Liver (tissue), 9 donors: ENCODE measurements around the gene PAN3. TPM values are rescaled to one million over a fixed set of nuclear protein-coding genes. Genes with fewer than 3 reads are reported as not detected.

Experiments used
- DNase-seq: peaks from one replicate; pipeline ENCODE4 v3.0.0-alpha.2; 2017; ENCODE audit warnings: low spot score
- H3K27ac ChIP-seq, 2 donors: one replicate each; pipeline ENCODE4 v1.7.0; 2013; ENCODE audit warnings: inconsistent platforms in 2 of 2, low read length in 2 of 2, control low read depth in 1 of 2, low read depth in 1 of 2, mild to moderate bottlenecking in 1 of 2
- H3K27me3 ChIP-seq, 4 donors: one replicate each; pipeline versions ENCODE4 v1.6.1 to v1.7.0; 2013; ENCODE audit warnings: low read length in 3 of 4, inconsistent platforms in 1 of 4, mild to moderate bottlenecking in 1 of 4, moderate library complexity in 1 of 4; ENCODE audit not compliant: control insufficient read depth in 4 of 4, insufficient read depth in 4 of 4
- H3K36me3 ChIP-seq, 4 donors: one replicate each; pipeline versions ENCODE4 v1.6.1 to v1.7.0; 2013; ENCODE audit warnings: low read length in 3 of 4, mild to moderate bottlenecking in 3 of 4, low read depth in 1 of 4, moderate library complexity in 1 of 4; ENCODE audit not compliant: control insufficient read depth in 4 of 4, insufficient read depth in 3 of 4
- H3K4me1 ChIP-seq, 4 donors: one replicate each; pipeline versions ENCODE4 v1.6.1 to v1.7.0; 2013; ENCODE audit warnings: low read length in 3 of 4, mild to moderate bottlenecking in 3 of 4, moderate library complexity in 1 of 4; ENCODE audit not compliant: control insufficient read depth in 4 of 4, insufficient read depth in 4 of 4
- H3K4me3 ChIP-seq, 3 donors: one replicate each; pipeline versions ENCODE4 v1.6.1 to v1.7.0; 2013; ENCODE audit warnings: low read length in 3 of 3, control low read depth in 1 of 3, low read depth in 1 of 3, mild to moderate bottlenecking in 1 of 3
- H3K9ac ChIP-seq, 2 donors: one replicate each; pipeline ENCODE4 v1.7.0; 2013; ENCODE audit warnings: low read length in 2 of 2, mild to moderate bottlenecking in 2 of 2, moderate library complexity in 2 of 2, control low read depth in 1 of 2, low read depth in 1 of 2
- H3K9me3 ChIP-seq, 4 donors: one replicate each; pipeline versions ENCODE4 v1.6.1 to v1.7.0; 2013; ENCODE audit warnings: low read length in 3 of 4; ENCODE audit not compliant: control insufficient read depth in 4 of 4
- ATF3 ChIP-seq: IDR thresholded peaks from 2 replicates; pipeline ENCODE4 v1.6.1; 2016; ENCODE audit warnings: antibody characterized with exemption
- CTCF ChIP-seq: fragments of 150-350 bp; IDR thresholded peaks from 2 replicates; pipeline ENCODE4 v1.5.1; 2017; ENCODE audit warnings: improper control_type of control experiment, low read depth, low read length; ENCODE audit not compliant: missing input control
- EGR1 ChIP-seq, 2 donors: IDR thresholded peaks; 2 replicates each; pipeline ENCODE4 v1.6.1; 2016 to 2018; ENCODE audit warnings: antibody characterized with exemption in 2 of 2, low read depth in 2 of 2
- FOXA1 ChIP-seq: IDR thresholded peaks from 2 replicates; pipeline ENCODE4 v1.6.1; 2016; ENCODE audit warnings: antibody characterized with exemption
- FOXA2 ChIP-seq: IDR thresholded peaks from 2 replicates; pipeline ENCODE4 v1.6.1; 2016; ENCODE audit warnings: antibody characterized with exemption
- GABPA ChIP-seq, 2 donors: IDR thresholded peaks in 1 of 2; conservative IDR thresholded peaks in 1 of 2; 2 replicates each; pipeline ENCODE4 v1.6.1; 2016; ENCODE audit warnings: antibody characterized with exemption in 2 of 2, mild to moderate bottlenecking in 1 of 2, moderate library complexity in 1 of 2
- HNF4A ChIP-seq, 2 donors: conservative IDR thresholded peaks; 2 replicates each; pipeline ENCODE4 v1.6.1; 2016; ENCODE audit warnings: antibody characterized with exemption in 2 of 2, mild to moderate bottlenecking in 2 of 2
- HNF4G ChIP-seq: IDR thresholded peaks from 2 replicates; pipeline ENCODE4 v1.6.1; 2016; ENCODE audit warnings: antibody characterized with exemption
- JUND ChIP-seq, 2 donors: IDR thresholded peaks; 2 replicates each; pipeline ENCODE4 v1.6.1; 2016; ENCODE audit warnings: antibody characterized with exemption in 2 of 2
- MAX ChIP-seq: IDR thresholded peaks from 2 replicates; pipeline ENCODE4 v1.6.1; 2016; ENCODE audit warnings: antibody characterized with exemption
- NR2F2 ChIP-seq: IDR thresholded peaks from 2 replicates; pipeline ENCODE4 v1.6.1; 2016; ENCODE audit warnings: antibody characterized with exemption
- RAD21 ChIP-seq, 2 donors: IDR thresholded peaks; 2 replicates each; pipeline ENCODE4 v1.6.1; 2016; ENCODE audit warnings: antibody characterized with exemption in 2 of 2, mild to moderate bottlenecking in 2 of 2
- REST ChIP-seq: IDR thresholded peaks from 2 replicates; pipeline ENCODE4 v1.6.1; 2016; ENCODE audit warnings: antibody characterized with exemption, mild to moderate bottlenecking
- RXRA ChIP-seq, 2 donors: IDR thresholded peaks; 2 replicates each; pipeline ENCODE4 v1.6.1; 2017 to 2018; ENCODE audit warnings: antibody characterized with exemption in 2 of 2, mild to moderate bottlenecking in 1 of 2
- SP1 ChIP-seq: IDR thresholded peaks from 2 replicates; pipeline ENCODE4 v1.6.1; 2018; ENCODE audit warnings: antibody characterized with exemption, mild to moderate bottlenecking
- TAF1 ChIP-seq: conservative IDR thresholded peaks from 2 replicates; pipeline ENCODE4 v1.6.1; 2016; ENCODE audit warnings: antibody characterized with exemption, mild to moderate bottlenecking
- YY1 ChIP-seq: IDR thresholded peaks from 2 replicates; pipeline ENCODE4 v1.6.1; 2016; ENCODE audit warnings: antibody characterized with exemption, mild to moderate bottlenecking
- ZBTB33 ChIP-seq: IDR thresholded peaks from 2 replicates; pipeline ENCODE4 v1.6.1; 2016; ENCODE audit warnings: antibody characterized with exemption
- WGBS: extraction: QIAGEN DNeasy Blood & Tissue Kit; methylation state at CpG from one replicate; pipeline ENCODE4 v1.1.7; 2013; 5-methylcytosine and 5-hydroxymethylcytosine counted together
- polyA plus RNA-seq, 2 donors: library from polyadenylated mRNA; stranded (reverse) in 1 of 2; unstranded in 1 of 2; fragments of 200-250 nt in 1 of 2; fragments of >200 nt in 1 of 2; fragmentation: Nextera tagmentation in 1 of 2; extraction: Ambion mirVana in 1 of 2; gene quantifications; one replicate each; pipeline versions ENCODE4 v1.2.1 to v1.2.3, GENCODE V29; 2013 to 2015
- total RNA-seq, 2 donors: library from RNA; depleted of rRNA; stranded (reverse); fragments of >200 nt; gene quantifications; one replicate each; pipeline ENCODE4 v1.2.3, GENCODE V29; 2014
- donor health status: healthy.
- donor health status: healthy.
- donor health status: healthy.
- donor health status: healthy.
- donor health status: healthy.

PAN3 gene
- total and polyA plus RNA-seq, 4 donors = 2.9 to 22.8 (median 11.6) TPM

- TF ChIP-seq HNF4A (conservative IDR thresholded peaks at IDR 0.05) (no peak), TAF1 (no peak), GABPA (IDR thresholded peaks at IDR 0.05 in 1 of 2, conservative IDR thresholded peaks at IDR 0.05 in 1 of 2) (no peak), YY1 (no peak), HNF4G (no peak), EGR1 (IDR thresholded peaks at IDR 0.05; ENCODE audit: low read depth in 2 of 2) (no peak), ZBTB33 (no peak), JUND (IDR thresholded peaks at IDR 0.05) (no peak), MAX (no peak), SP1 (no peak), RAD21 (IDR thresholded peaks at IDR 0.05) (no peak), ATF3 (no peak), CTCF (no peak), NR2F2 (no peak), REST (no peak), FOXA1 (no peak), FOXA2 (no peak), RXRA (IDR thresholded peaks at IDR 0.05) (no peak)
- no peaks in the 10 kb centered on the region for H3K36me3 ChIP-seq
- WGBS = 92% methylated on average over 11 of the region's 11 CpGs
These were observed 6.7 kb upstream of the PAN3 start for GRCh38 chr13:28131646-28132045.

More at GRCh38 chr13:28131646-28132045, 6.7 kb upstream of the PAN3 start:
- Histone ChIP-seq H3K27me3 (no peaks in the 10 kb centered on the region), H3K9ac (no peak overlapping the region), H3K4me1 (peaks cover 0 to under 1% (median 0%) of the 10 kb centered on the region in 4 donors), H3K27ac (no peak overlapping the region), H3K9me3 (no peaks in the 10 kb centered on the region), H3K4me3 (no peak overlapping the region)
- no peak for DNase-seq
